ENCODE results near the gene PLEKHM2.

- TF ChIP-seq, protein P1, sequence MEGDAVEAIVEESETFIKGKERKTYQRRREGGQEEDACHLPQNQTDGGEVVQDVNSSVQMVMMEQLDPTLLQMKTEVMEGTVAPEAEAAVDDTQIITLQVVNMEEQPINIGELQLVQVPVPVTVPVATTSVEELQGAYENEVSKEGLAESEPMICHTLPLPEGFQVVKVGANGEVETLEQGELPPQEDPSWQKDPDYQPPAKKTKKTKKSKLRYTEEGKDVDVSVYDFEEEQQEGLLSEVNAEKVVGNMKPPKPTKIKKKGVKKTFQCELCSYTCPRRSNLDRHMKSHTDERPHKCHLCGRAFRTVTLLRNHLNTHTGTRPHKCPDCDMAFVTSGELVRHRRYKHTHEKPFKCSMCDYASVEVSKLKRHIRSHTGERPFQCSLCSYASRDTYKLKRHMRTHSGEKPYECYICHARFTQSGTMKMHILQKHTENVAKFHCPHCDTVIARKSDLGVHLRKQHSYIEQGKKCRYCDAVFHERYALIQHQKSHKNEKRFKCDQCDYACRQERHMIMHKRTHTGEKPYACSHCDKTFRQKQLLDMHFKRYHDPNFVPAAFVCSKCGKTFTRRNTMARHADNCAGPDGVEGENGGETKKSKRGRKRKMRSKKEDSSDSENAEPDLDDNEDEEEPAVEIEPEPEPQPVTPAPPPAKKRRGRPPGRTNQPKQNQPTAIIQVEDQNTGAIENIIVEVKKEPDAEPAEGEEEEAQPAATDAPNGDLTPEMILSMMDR (IDR thresholded peaks at IDR 0.05), result no peak
- TF ChIP-seq POLR2A (IDR thresholded peaks at IDR 0.05) (no peak), EP300 (IDR thresholded peaks at IDR 0.05) (no peak)
Observed at GRCh38 chr1:15758953-15759661, 75.0 kb downstream of the PLEKHM2 start.

Measured in ovary (tissue), 3 donors.